IPS-18a (cell line): ENCODE results near the gene ICA1.
A peak's percentile ranks its signal among the peaks of the same experiment; 100 is the strongest.

Source experiments
- H3K27ac ChIP-seq: one replicate; pipeline ENCODE4 v1.5.1; 2013; ENCODE audit warnings: low read length
- H3K27me3 ChIP-seq: one replicate; pipeline ENCODE4 v1.6.1; 2013; ENCODE audit warnings: mild to moderate bottlenecking, low read length; ENCODE audit not compliant: control insufficient read depth, insufficient read depth
- H3K36me3 ChIP-seq: one replicate; pipeline ENCODE4 v1.6.1; 2013; ENCODE audit warnings: low read depth, low read length; ENCODE audit not compliant: control insufficient read depth
- H3K4me1 ChIP-seq: one replicate; pipeline ENCODE4 v1.6.1; 2013; ENCODE audit warnings: low read depth, low read length; ENCODE audit not compliant: control insufficient read depth
- H3K4me3 ChIP-seq: one replicate; pipeline ENCODE4 v1.5.1; 2013; ENCODE audit warnings: low read length
- H3K9ac ChIP-seq: one replicate; pipeline ENCODE4 v1.6.1; 2013; ENCODE audit warnings: mild to moderate bottlenecking, low read length, moderate library complexity
- H3K9me3 ChIP-seq: one replicate; pipeline ENCODE4 v1.6.1; 2013; ENCODE audit warnings: low read depth, low read length; ENCODE audit not compliant: control insufficient read depth

Gene ICA1

DNA sequence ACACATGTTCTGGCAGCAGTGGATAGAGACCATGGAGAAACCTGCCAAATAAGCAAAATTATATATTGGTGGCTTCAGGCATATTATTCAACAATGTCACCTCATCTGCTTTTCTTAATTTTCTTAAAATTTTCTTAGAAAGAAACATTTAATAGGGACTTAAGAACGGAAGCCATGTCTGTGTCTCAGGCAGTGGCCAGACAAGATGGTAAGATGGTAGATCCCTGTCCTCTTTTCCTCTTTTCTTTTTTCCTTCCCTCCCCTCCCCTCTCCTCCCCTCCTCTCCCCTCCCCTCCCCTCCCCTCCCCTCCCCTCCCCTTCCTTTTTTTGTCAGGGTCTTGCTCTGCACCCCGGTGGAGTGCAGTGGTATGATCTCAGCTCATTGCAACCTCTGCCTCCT is 24.2 kb upstream of the ICA1 start:
- peaks cover 21% of the 10 kb centered on the region for H3K4me1 ChIP-seq
- H3K36me3 ChIP-seq = no peaks in the 10 kb centered on the region
- H3K9ac ChIP-seq = no peak overlapping the region
- H3K27ac ChIP-seq = no peak overlapping the region
- no peaks in the 10 kb centered on the region for H3K9me3 ChIP-seq
- H3K4me3 ChIP-seq = no peak overlapping the region
- no peaks in the 10 kb centered on the region for H3K27me3 ChIP-seq

DNA sequence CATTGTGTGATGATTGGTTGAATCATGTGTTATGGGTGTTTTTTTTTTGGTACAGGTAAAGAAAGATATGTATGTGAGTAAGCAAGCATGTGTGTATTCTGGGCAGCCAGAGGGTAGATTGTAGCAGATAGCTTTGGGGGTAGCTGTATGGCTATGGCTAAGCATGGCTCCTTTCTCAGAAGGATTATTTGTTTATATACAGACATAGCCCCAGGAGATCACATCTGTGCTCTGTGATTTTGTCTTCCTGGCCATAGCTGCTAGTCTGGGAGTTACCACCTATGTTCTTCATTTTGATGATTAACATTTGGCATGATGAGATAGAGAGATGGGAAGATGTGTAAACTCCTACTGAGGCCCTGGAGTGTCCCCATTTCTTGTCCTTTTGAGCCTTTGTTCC is 23.2 kb upstream of the ICA1 start:
- H3K27me3 ChIP-seq = no peaks in the 10 kb centered on the region
- peaks cover 19% of the 10 kb centered on the region for H3K4me1 ChIP-seq
- no peaks in the 10 kb centered on the region for H3K9me3 ChIP-seq
- no peak overlapping the region for H3K4me3 ChIP-seq
- no peaks in the 10 kb centered on the region for H3K36me3 ChIP-seq
- H3K9ac ChIP-seq = no peak overlapping the region
- H3K27ac ChIP-seq = no peak overlapping the region

DNA sequence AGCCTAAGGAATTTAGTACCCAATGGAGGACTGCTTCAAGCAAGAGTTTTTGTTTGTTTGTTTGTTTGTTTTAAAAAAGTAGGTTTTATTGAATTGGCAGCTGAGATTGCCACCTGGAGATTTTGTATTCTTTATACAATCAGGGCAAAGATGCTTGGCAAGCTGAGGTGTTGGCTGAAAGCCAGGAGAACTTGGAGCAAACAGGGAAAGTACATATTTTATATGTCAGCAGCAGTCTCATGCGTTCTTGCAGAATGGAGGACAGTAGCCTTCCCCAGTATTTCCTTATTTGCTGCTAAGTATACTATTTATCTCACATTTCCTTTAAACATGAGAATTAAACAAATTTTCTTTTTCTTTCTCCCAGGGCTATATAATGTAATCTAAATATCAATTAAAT is 22.6 kb upstream of the ICA1 start:
- Histone ChIP-seq H3K27me3 (no peaks in the 10 kb centered on the region), H3K36me3 (no peaks in the 10 kb centered on the region), H3K4me3 (no peak overlapping the region), H3K27ac (no peak overlapping the region), H3K4me1 (peaks cover 19% of the 10 kb centered on the region), H3K9ac (no peak overlapping the region), H3K9me3 (no peaks in the 10 kb centered on the region)

DNA sequence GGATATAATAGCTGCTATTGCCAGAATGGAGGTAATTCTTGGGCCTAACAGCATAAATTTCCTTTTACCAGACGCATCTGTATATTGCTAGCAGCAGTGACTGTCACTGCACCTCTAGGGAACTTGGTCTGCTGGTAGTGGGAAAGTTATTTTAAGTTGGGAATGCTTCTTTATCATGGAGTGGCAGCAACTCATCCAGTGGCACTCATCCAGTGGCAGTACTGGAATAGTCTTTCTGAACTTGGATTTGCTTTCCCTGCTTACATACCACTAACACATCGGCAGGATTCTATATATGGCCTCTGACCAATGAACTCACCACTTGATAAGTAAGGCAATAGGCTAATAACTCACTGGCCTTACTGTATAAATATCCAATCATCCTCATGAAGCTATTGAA is 22.0 kb upstream of the ICA1 start:
- H3K36me3 ChIP-seq = no peaks in the 10 kb centered on the region
- H3K9ac ChIP-seq = no peak overlapping the region

DNA sequence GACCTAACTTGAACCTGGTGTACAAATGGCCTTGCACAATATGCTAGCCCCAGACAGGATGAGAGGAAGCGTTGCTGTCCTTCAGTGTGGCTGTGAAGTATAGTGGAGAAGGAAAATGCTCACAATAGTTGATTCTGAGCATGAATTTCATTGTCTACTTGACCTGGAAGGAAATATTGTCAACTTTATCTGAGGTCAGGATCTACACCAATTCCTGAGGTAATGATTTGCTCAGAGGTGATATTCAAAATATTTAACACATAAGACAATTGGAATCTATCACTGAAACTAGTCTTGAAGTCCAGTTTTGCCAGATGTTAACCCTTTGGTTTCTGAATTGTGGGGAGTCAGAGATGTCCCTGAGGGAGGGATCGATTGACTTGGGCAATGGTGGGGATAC is 20.9 kb upstream of the ICA1 start:
- H3K27me3 ChIP-seq = no peaks in the 10 kb centered on the region
- no peak overlapping the region for H3K27ac ChIP-seq
- H3K36me3 ChIP-seq = no peaks in the 10 kb centered on the region
- peaks cover 11% of the 10 kb centered on the region for H3K4me1 ChIP-seq
- no peak overlapping the region for H3K9ac ChIP-seq
- H3K4me3 ChIP-seq = no peak overlapping the region
- no peaks in the 10 kb centered on the region for H3K9me3 ChIP-seq

More for the DNA sequence above, 22.0 kb upstream of the ICA1 start:
- peaks cover 15% of the 10 kb centered on the region for H3K4me1 ChIP-seq
- no peak overlapping the region for H3K4me3 ChIP-seq
- no peaks in the 10 kb centered on the region for H3K27me3 ChIP-seq
- no peak overlapping the region for H3K27ac ChIP-seq
- no peaks in the 10 kb centered on the region for H3K9me3 ChIP-seq

DNA sequence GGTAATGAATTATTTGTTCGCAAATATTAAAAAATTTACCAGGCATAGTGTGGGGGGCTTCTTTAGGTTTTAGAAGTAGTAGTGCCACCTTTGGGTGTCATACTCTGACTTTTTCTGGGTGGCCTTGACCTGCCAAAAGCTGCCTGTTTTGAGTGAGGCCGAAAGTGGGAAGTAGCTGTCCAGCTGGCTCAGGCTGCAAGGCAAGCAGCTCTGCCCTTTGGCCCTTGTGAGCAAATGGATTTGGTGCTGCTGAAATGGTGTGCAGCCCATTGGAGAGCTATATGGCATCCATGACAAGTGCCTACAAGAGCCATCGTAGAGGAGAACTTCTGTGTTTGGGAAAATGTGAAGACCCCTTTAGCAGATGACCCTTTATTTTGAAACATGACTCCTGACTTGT is 20.2 kb upstream of the ICA1 start:
- H3K27me3 ChIP-seq = no peaks in the 10 kb centered on the region
- H3K36me3 ChIP-seq = no peaks in the 10 kb centered on the region
- no peaks in the 10 kb centered on the region for H3K9me3 ChIP-seq
- no peak overlapping the region for H3K9ac ChIP-seq
- H3K4me1 ChIP-seq = peaks cover 5% of the 10 kb centered on the region
- H3K4me3 ChIP-seq = no peak overlapping the region
- H3K27ac ChIP-seq = no peak overlapping the region

DNA sequence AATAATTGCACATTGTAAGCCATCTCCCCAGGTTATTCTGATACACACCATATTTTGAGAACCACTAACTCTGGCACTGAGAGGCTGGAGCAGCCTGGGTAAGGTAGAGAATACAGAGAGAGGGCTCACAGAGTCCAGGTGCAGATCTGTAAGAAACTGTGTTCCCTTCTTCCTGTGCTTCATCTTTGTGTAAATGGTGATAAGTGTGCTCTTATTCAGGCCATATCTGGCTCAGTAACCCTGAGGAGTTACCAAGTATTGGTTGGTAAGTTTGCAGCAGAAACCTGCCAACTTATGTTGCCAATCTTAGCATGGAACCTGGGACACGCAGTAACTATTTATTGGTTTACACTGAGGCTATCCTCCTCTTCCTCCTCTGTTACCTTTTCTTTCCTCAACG is 16.2 kb upstream of the ICA1 start:
- Histone ChIP-seq H3K4me3 (no peak overlapping the region), H3K9me3 (no peaks in the 10 kb centered on the region), H3K27me3 (no peaks in the 10 kb centered on the region), H3K4me1 (no peaks in the 10 kb centered on the region), H3K36me3 (no peaks in the 10 kb centered on the region), H3K27ac (no peak overlapping the region), H3K9ac (no peak overlapping the region)

DNA sequence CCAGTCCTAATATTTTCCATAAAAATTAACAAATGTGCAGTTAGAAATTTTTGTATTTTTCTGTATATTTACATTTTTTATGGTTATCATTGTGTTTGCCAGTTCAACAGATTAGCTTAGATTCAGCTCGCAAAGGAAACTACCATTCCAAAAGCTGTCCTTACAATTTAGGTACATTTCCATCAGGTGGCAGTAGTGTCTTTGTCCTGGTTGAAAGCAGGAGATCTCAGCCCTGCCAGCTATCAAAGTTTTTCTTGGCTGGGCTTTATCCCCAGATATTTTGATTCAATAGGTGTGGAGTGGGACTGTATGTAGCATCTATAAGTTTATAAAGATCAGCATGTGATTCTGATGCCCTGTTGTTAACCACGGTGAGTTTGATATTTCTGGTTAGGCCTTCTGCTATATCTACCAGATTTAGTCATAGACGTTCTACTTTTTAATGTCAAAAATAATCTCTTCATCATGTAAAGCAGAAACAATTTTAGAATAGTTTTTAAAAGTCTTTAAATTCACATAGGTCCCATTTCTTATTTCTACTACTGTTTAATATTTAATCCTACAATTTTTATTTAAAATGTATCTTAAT is 15.5 kb upstream of the ICA1 start:
- no peaks in the 10 kb centered on the region for H3K4me1 ChIP-seq
- H3K4me3 ChIP-seq = no peak overlapping the region
- no peaks in the 10 kb centered on the region for H3K9me3 ChIP-seq
- H3K27ac ChIP-seq = no peak overlapping the region
- no peak overlapping the region for H3K9ac ChIP-seq
- no peaks in the 10 kb centered on the region for H3K36me3 ChIP-seq
- H3K27me3 ChIP-seq = no peaks in the 10 kb centered on the region

DNA sequence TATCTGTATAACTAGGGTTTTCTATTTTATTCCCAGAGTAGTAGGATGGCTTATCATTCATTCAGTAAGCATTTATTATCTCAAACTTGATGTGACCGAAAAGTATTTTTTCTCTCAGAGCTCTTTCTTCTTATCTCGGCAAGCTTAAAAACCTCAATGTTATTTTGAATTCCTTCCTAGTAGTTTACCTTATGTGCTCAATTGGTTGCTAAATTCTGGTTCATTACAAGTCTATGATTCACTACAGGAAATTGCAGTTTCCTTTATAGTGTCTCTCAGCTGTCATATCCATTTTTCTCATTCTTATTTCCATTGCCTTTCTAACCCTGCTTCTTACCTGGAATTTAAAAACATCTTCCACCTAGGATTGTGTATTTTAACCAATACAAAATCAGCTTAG is 12.6 kb upstream of the ICA1 start:
- Histone ChIP-seq H3K9ac (no peak overlapping the region), H3K4me1 (no peaks in the 10 kb centered on the region), H3K36me3 (no peaks in the 10 kb centered on the region), H3K9me3 (no peaks in the 10 kb centered on the region), H3K27ac (no peak overlapping the region), H3K27me3 (no peaks in the 10 kb centered on the region), H3K4me3 (no peak overlapping the region)

DNA sequence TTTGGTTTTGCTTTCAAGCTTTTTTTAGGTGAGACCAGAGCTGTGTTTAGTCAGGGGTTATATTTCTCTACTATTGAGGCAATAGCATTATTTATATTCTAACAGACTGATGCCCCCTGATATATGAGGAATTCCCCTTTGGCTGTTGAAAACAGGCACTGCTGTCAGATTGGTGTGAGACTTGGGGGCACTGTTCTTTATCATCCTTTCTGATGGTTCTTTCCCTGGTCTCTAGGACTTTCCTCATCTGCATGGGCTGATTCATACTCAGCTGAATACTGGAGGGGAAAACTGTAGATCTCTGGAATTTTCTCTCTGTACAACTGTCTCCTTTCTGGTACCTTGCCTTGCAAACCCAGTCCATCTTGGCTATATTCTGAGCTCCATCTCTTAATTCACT is 10.0 kb upstream of the ICA1 start:
- no peak overlapping the region for H3K9ac ChIP-seq
- no peak overlapping the region for H3K4me3 ChIP-seq
- H3K27me3 ChIP-seq = no peaks in the 10 kb centered on the region
- H3K36me3 ChIP-seq = no peaks in the 10 kb centered on the region
- H3K4me1 ChIP-seq = no peaks in the 10 kb centered on the region
- H3K9me3 ChIP-seq = no peaks in the 10 kb centered on the region
- no peak overlapping the region for H3K27ac ChIP-seq

DNA sequence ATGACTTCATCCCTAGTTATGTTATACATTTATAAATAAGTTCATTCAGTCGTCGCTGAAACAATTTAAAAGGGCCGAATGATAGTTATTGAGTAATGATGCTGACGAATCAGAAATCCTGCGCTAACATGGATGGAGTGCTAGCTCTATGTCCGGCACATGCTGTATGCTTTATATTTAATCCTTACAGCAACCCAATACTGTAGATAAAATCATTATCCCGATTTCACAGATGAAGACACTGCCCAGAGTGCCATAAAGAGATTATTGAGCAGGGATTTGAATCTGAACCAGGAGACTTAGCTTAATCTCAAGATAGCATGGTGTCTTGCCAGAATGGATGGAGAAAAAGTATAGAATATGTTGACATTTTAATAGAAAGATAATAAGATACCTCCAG is 1.1 kb upstream of the ICA1 start:
- peaks cover 27% of the 10 kb centered on the region for H3K27me3 ChIP-seq
- peak overlapping the region; percentile 75 for H3K9ac ChIP-seq
- peaks cover 4% of the 10 kb centered on the region for H3K4me1 ChIP-seq
- H3K36me3 ChIP-seq = no peaks in the 10 kb centered on the region
- no peaks in the 10 kb centered on the region for H3K9me3 ChIP-seq
- no peak overlapping the region for H3K27ac ChIP-seq
- peak overlapping the region; percentile 79 for H3K4me3 ChIP-seq

DNA sequence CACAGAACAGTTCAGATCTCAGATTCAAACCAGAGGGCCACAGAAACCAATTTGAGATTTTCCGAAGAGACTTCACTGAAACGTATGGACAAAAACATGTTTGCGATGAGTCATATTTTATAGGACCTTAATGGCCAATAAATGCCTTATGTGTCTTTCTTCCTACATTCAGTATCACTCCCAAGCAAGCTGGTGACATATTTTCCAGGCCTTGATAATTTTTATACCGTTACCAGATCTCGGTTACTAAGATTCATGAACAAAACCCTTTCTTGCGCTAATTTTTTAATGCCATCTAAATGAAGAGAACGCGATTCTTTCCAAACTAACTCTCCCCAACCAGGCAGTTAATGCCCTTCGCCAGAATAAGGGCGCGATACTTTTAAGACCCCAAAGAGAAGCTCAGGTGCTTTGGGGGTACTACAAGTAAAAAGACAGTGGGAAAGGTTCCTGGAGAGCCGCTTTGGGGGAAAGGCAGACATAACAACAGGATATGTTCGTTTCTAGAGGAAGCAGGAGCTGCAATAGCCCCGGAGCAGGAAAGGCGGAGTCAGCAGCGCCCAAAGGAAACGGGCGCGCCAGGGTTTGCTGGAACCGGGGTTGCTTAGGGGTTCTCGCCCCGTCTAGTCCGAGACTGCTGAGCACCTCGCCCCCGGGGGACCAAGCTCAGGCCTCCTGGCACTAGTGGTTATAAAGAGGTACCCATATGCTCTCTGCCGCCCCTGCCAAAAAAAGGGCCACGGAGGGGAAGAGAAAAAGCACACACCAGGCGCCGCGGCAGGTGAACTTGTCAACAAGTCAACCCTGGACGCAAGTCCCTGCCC is 884 bp downstream of the ICA1 start:
- Histone ChIP-seq H3K4me3 (peak overlapping the region; percentile 79), H3K4me1 (peaks cover 4% of the 10 kb centered on the region), H3K36me3 (no peaks in the 10 kb centered on the region), H3K9ac (peak overlapping the region; percentile 37), H3K27me3 (peaks cover 27% of the 10 kb centered on the region), H3K9me3 (no peaks in the 10 kb centered on the region), H3K27ac (no peak overlapping the region)
